H9 (cell line): Measurements from ENCODE around the gene PSPC1. TPM values are rescaled to one million over a fixed set of nuclear protein-coding genes. Genes with fewer than 3 reads are reported as not detected.

ENCODE experiments used
- DNase-seq: peaks from one replicate; pipeline ENCODE4 v3.0.0-alpha.2; 2017
- H2AFZ ChIP-seq: one replicate; pipeline ENCODE4 v1.6.1; 2013; ENCODE audit warnings: mild to moderate bottlenecking, low read length, control low read depth, moderate library complexity
- H2AK5ac ChIP-seq: 2 replicates; pipeline ENCODE4 v1.6.1; 2013; ENCODE audit warnings: low read length, control low read depth, mixed read lengths; ENCODE audit not compliant: insufficient read length
- H2BK120ac ChIP-seq: one replicate; pipeline ENCODE4 v1.6.1; 2013; ENCODE audit warnings: low read depth, mild to moderate bottlenecking, low read length, control low read depth, inconsistent platforms; ENCODE audit not compliant: poor library complexity, severe bottlenecking
- H2BK12ac ChIP-seq: 2 replicates; pipeline ENCODE4 v1.6.1; 2013; ENCODE audit warnings: low read length, control low read depth, mixed read lengths, low read depth; ENCODE audit not compliant: insufficient read length
- H2BK15ac ChIP-seq: 2 replicates; pipeline ENCODE4 v1.6.1; 2013; ENCODE audit warnings: low read depth, low read length, control low read depth
- H2BK20ac ChIP-seq: one replicate; pipeline ENCODE4 v1.6.1; 2013; ENCODE audit warnings: low read depth, mild to moderate bottlenecking, low read length, control low read depth, inconsistent platforms; ENCODE audit not compliant: poor library complexity, severe bottlenecking
- H2BK5ac ChIP-seq: 2 replicates; pipeline ENCODE4 v1.6.1; 2013; ENCODE audit warnings: low read length, control low read depth, mixed read lengths; ENCODE audit not compliant: insufficient read length
- H3K14ac ChIP-seq: 2 replicates; pipeline ENCODE4 v1.6.1; 2013; ENCODE audit warnings: low read length, control low read depth; ENCODE audit not compliant: insufficient read depth
- H3K18ac ChIP-seq: 2 replicates; pipeline ENCODE4 v1.6.1; 2013; ENCODE audit warnings: low read depth, mild to moderate bottlenecking, mixed read lengths, low read length, control low read depth; ENCODE audit not compliant: insufficient read length
- H3K23ac ChIP-seq: 2 replicates; pipeline ENCODE4 v1.6.1; 2013; ENCODE audit warnings: low read length, control low read depth, mixed read lengths, low read depth; ENCODE audit not compliant: insufficient read length
- H3K23me2 ChIP-seq: 2 replicates; pipeline ENCODE4 v1.6.1; 2013; ENCODE audit warnings: low read depth, mild to moderate bottlenecking, mixed read lengths, low read length, control low read depth; ENCODE audit not compliant: insufficient read length, poor library complexity, severe bottlenecking
- H3K27ac ChIP-seq: 2 replicates; pipeline ENCODE4 v1.5.1; 2013; ENCODE audit warnings: low read length, control low read depth, mixed read lengths, low read depth; ENCODE audit not compliant: insufficient read length
- H3K27me3 ChIP-seq: 2 replicates; pipeline ENCODE4 v1.6.1; 2013; ENCODE audit warnings: low read length, control low read depth, inconsistent platforms; ENCODE audit not compliant: insufficient read depth
- H3K4ac ChIP-seq: 2 replicates; pipeline ENCODE4 v1.6.1; 2013; ENCODE audit warnings: low read depth, mild to moderate bottlenecking, control low read depth, inconsistent platforms, low read length, moderate library complexity
- H3K4me1 ChIP-seq: 2 replicates; pipeline ENCODE4 v1.6.1; 2013; ENCODE audit warnings: low read length, control low read depth, inconsistent platforms; ENCODE audit not compliant: insufficient read depth
- H3K4me2 ChIP-seq: 2 replicates; pipeline ENCODE4 v1.6.1; 2013; ENCODE audit warnings: low read length, control low read depth, mixed read lengths; ENCODE audit not compliant: insufficient read length, insufficient read depth
- H3K56ac ChIP-seq: 2 replicates; pipeline ENCODE4 v1.6.1; 2013; ENCODE audit warnings: low read depth, mild to moderate bottlenecking, mixed read lengths, low read length, control low read depth; ENCODE audit not compliant: insufficient read length
- H3K79me1 ChIP-seq: 2 replicates; pipeline ENCODE4 v1.6.1; 2013; ENCODE audit warnings: low read depth, mild to moderate bottlenecking, moderate library complexity, low read length, control low read depth, inconsistent platforms; ENCODE audit not compliant: insufficient read depth, poor library complexity, severe bottlenecking
- H3K79me2 ChIP-seq: 2 replicates; pipeline ENCODE4 v1.6.1; 2013; ENCODE audit warnings: low read length, control low read depth, inconsistent platforms; ENCODE audit not compliant: insufficient read depth
- H3K9ac ChIP-seq: 2 replicates; pipeline ENCODE4 v1.6.1; 2013; ENCODE audit warnings: low read length, control low read depth, mixed read lengths; ENCODE audit not compliant: insufficient read length; ENCODE audit errors: extremely low read depth
- H3K9me3 ChIP-seq: one replicate; pipeline ENCODE4 v1.6.1; 2013; ENCODE audit warnings: low read depth, low read length, inconsistent platforms; ENCODE audit not compliant: control insufficient read depth
- H3T11ph ChIP-seq: one replicate; pipeline ENCODE4 v1.6.1; 2013; ENCODE audit warnings: mild to moderate bottlenecking, low read length, control low read depth, inconsistent platforms
- H4K20me1 ChIP-seq: one replicate; pipeline ENCODE4 v1.6.1; 2013; ENCODE audit not compliant: control insufficient read depth, insufficient read length, insufficient read depth
- H4K5ac ChIP-seq: 2 replicates; pipeline ENCODE4 v1.6.1; 2013; ENCODE audit warnings: low read depth, mild to moderate bottlenecking, mixed read lengths, low read length, control low read depth; ENCODE audit not compliant: insufficient read length
- H4K8ac ChIP-seq: replicated peaks from 2 replicates; pipeline ENCODE4 v1.6.1; 2013; ENCODE audit warnings: low read length, control low read depth, mixed read lengths, low read depth; ENCODE audit not compliant: insufficient read length
- H4K91ac ChIP-seq: 2 replicates; pipeline ENCODE4 v1.6.1; 2013; ENCODE audit warnings: low read depth, mild to moderate bottlenecking, moderate library complexity, mixed read lengths, low read length, control low read depth; ENCODE audit not compliant: insufficient read length
- H3K27ac Mint-ChIP-seq, 3 experiments: 2 replicates in 2 of 3; 3 replicates in 1 of 3; pipeline ENCODE4 v1.8.0; 2020 to 2021; ENCODE audit warnings: mixed read lengths in 3 of 3, mild to moderate bottlenecking in 1 of 3, moderate library complexity in 1 of 3
- H3K27me3 Mint-ChIP-seq: 2 replicates; pipeline ENCODE4 v1.8.0; 2021; ENCODE audit warnings: low read depth, mild to moderate bottlenecking, moderate library complexity, mixed read lengths
- H3K36me3 Mint-ChIP-seq, 3 experiments: 2 replicates in 2 of 3; 3 replicates in 1 of 3; pipeline ENCODE4 v1.8.0; 2020 to 2021; ENCODE audit warnings: low read depth in 3 of 3, mixed read lengths in 3 of 3; ENCODE audit not compliant: insufficient read depth in 1 of 3
- H3K4me1 Mint-ChIP-seq, 2 experiments: 2 replicates each; pipeline ENCODE4 v1.8.0; 2020; ENCODE audit warnings: mixed read lengths in 2 of 2
- H3K4me3 Mint-ChIP-seq, 2 experiments: 2 replicates in 1 of 2; 3 replicates in 1 of 2; pipeline ENCODE4 v1.8.0; 2020 to 2021; ENCODE audit warnings: mild to moderate bottlenecking in 2 of 2, mixed read lengths in 2 of 2, moderate library complexity in 1 of 2
- H3K9me3 Mint-ChIP-seq, 2 experiments: 2 replicates in 1 of 2; 3 replicates in 1 of 2; pipeline ENCODE4 v1.8.0; 2020; ENCODE audit warnings: mild to moderate bottlenecking in 2 of 2, mixed read lengths in 2 of 2, moderate library complexity in 1 of 2
- WGBS: extraction: QIAGEN DNeasy Blood & Tissue Kit; methylation state at CpG from one replicate; pipeline ENCODE4 v1.1.7; 2013; ENCODE audit warnings: missing lambda C conversion rate, low lambda C conversion rate, mixed read lengths; ENCODE audit not compliant: insufficient read length; ENCODE audit errors: extremely low coverage; 5-methylcytosine and 5-hydroxymethylcytosine counted together
- total RNA-seq: library from RNA; stranded (reverse); gene quantifications from 2 replicates; pipeline ENCODE4 v1.2.1, GENCODE V29; 2021
- TF ChIP-seq, protein P1 (sequence below): fragments of 200-600 bp; sonication (generic); conservative IDR thresholded peaks from 3 replicates; pipeline ENCODE4 v1.8.0; 2021; ENCODE audit warnings: antibody characterized with exemption, mild to moderate bottlenecking

Gene PSPC1
- total RNA-seq, 1 experiment from 2014 or later, result 134 TPM

DNA sequence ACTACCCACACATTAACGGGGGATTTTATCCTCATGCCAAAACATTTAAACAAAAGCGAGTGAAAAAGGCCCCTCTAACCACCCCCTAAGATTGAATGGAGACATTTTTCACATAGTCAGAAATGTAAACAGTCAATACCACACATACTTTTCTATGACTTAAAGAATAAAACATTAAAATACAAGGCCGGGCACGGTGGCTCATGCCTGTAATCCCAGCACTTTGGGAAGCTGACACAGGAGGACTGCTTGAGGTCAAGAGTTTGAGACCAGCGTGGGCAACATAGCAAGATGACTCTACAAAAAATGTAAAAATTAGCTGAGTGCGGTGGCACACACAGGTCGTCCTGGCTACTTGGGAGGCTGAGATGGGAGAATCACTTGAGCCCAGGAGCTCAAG lies 102.0 kb downstream of the PSPC1 start:
- no peaks in the 10 kb centered on the region for H3K9me3 ChIP-seq
- Mint-ChIP-seq H3K9me3 (no peaks in the 10 kb centered on the region), H3K27me3 (no peaks in the 10 kb centered on the region), H3K36me3 (peaks cover 9 to 20% (median 12%) of the 10 kb centered on the region in 3 experiments; a peak in 6 of 7 replicates), H3K27ac (peak overlapping the region; percentile 36 to 97 (median 89); a peak in 6 of 7 replicates), H3K4me1 (peaks cover 31 to 36% of the 10 kb centered on the region in 2 experiments), H3K4me3 (no peak overlapping the region)
- no peak overlapping the region for H4K5ac ChIP-seq
- H3K4me2 ChIP-seq, result no peak overlapping the region
- no peak overlapping the region for H2BK5ac ChIP-seq
- no peak overlapping the region for H3K18ac ChIP-seq
- H2BK20ac ChIP-seq, result no peak overlapping the region
- H3K27me3 ChIP-seq, result no peaks in the 10 kb centered on the region
- WGBS, result no CpG with 5 or more reads among the region's 7 CpGs
- no peak overlapping the region for H2AFZ ChIP-seq
- no peak for DNase-seq
- H3K23me2 ChIP-seq, result no peaks in the 10 kb centered on the region
- H2AK5ac ChIP-seq, result no peak overlapping the region
- TF ChIP-seq, protein P1, sequence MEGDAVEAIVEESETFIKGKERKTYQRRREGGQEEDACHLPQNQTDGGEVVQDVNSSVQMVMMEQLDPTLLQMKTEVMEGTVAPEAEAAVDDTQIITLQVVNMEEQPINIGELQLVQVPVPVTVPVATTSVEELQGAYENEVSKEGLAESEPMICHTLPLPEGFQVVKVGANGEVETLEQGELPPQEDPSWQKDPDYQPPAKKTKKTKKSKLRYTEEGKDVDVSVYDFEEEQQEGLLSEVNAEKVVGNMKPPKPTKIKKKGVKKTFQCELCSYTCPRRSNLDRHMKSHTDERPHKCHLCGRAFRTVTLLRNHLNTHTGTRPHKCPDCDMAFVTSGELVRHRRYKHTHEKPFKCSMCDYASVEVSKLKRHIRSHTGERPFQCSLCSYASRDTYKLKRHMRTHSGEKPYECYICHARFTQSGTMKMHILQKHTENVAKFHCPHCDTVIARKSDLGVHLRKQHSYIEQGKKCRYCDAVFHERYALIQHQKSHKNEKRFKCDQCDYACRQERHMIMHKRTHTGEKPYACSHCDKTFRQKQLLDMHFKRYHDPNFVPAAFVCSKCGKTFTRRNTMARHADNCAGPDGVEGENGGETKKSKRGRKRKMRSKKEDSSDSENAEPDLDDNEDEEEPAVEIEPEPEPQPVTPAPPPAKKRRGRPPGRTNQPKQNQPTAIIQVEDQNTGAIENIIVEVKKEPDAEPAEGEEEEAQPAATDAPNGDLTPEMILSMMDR, result no peak
- no peak overlapping the region for H3K9ac ChIP-seq
- H4K91ac ChIP-seq, result no peak overlapping the region
- H2BK15ac ChIP-seq, result no peak overlapping the region
- H3K79me1 ChIP-seq, result peaks cover 4% of the 10 kb centered on the region
- H4K8ac ChIP-seq, result no peak overlapping the region
- no peaks in the 10 kb centered on the region for H4K20me1 ChIP-seq
- no peak overlapping the region for H2BK120ac ChIP-seq
- H3K14ac ChIP-seq, result no peak overlapping the region
- no peaks in the 10 kb centered on the region for H3K79me2 ChIP-seq
- H3K27ac ChIP-seq, result no peak overlapping the region
- no peak overlapping the region for H2BK12ac ChIP-seq
- no peak overlapping the region for H3K23ac ChIP-seq
- H3T11ph ChIP-seq, result no peak overlapping the region
- H3K4ac ChIP-seq, result no peak overlapping the region
- peaks cover 2% of the 10 kb centered on the region; the same call in 1 of the 2 replicates for H3K4me1 ChIP-seq
- no peak overlapping the region for H3K56ac ChIP-seq
